Embryonic facial prominence (tissue), 1 donor: ENCODE data around the gene ARHGAP27.
"Not testable (repeated sequence)": the region's sequence is repeated elsewhere in the genome, so short reads cannot be mapped to it uniquely, and the experiment has no call there.

Experiments used
- DNase-seq: peaks from one replicate; pipeline ENCODE4 v3.0.0-alpha.2; 2016; ENCODE audit errors: extremely low spot score

The ARHGAP27 gene

GRCh38 chr17:45446872-45447625 lies 14.4 kb upstream of the ARHGAP27 start:
- not testable (repeated sequence) for DNase-seq

- not testable (repeated sequence) for DNase-seq
These were observed 13.5 kb upstream of the ARHGAP27 start for GRCh38 chr17:45445901-45446743.

- DNase-seq: not testable (repeated sequence)
These were observed 12.5 kb upstream of the ARHGAP27 start for GRCh38 chr17:45444856-45445820.

GRCh38 chr17:45444301-45444700 lies 11.6 kb upstream of the ARHGAP27 start:
- not testable (repeated sequence) for DNase-seq

GRCh38 chr17:45443371-45444260 lies 10.9 kb upstream of the ARHGAP27 start:
- not testable (repeated sequence) for DNase-seq

DNA sequence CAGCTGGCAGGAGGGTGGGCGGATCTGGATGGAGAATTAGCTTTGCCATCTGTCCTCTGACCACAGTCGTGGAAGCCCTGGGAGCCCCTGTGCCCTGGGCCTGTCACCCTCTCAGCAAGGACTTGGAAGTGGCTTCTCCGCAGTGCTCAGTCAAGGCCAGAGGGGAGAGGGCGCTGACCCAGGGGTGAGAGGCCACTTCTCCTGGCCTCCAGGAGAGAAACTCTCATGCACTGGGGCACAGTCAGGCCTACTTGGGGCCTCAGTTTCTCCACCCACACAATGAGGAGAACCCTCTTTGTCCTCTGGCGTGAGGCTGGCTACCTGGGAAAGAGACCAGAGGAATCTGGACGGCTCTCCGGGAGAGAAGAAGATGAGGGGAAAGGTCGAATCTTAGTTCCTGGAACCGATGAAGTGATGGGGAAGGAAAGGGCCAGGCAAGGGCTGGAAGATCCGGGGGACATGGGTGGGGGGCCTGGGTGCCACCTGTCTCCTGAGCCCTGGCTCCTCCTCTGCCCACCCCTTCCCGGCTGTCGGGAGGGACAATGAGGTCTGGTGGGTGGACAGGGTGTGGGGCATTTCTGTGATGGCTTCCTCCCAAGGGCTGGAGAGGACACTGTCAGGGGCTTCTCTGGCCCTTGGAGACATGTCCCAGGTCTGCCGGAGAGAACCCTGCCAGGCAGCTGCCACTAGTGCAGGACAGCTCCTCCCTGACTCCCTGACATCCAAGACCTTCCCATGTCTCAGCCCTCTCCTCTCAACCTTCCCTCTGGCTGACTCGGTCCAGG lies 9.0 kb upstream of the ARHGAP27 start:
- no peak for DNase-seq

DNA sequence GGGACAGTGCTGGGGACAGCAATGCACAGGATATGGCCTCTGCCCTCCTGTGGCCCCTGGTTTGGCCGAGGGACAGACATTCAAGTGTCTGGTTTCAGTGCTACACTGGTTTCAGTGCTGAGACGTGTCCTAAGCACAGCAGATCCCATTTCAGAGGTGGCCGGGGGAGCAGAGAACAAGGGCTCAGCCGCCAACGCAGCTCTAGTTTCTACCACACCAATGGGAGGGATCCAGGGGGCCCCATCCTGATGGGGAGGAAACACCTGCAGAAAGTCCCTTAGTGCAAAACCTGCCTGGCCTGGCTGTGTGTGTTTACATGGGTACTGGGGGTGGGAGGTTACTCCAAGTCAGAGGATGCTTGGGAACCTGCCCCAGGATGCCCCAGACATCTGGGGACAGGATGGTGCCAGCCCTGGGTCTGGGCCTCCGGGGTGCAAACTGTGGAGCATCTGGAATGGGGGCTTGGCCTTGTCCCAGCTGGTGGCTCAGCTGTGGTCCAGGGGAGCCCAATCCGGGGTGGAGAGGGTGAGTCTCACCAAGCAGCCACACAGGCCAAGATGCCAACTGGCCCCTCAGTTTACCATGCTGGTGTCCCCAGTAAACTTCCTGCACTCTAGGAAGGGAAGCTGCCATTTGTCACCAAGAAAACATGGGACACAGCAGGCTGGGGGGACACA lies 8.3 kb upstream of the ARHGAP27 start:
- DNase-seq: not testable (repeated sequence)

- no peak for DNase-seq
These were observed 7.6 kb upstream of the ARHGAP27 start for GRCh38 chr17:45440161-45440778.

- DNase-seq: no peak
These were observed 6.4 kb upstream of the ARHGAP27 start for GRCh38 chr17:45438931-45439610.

DNA sequence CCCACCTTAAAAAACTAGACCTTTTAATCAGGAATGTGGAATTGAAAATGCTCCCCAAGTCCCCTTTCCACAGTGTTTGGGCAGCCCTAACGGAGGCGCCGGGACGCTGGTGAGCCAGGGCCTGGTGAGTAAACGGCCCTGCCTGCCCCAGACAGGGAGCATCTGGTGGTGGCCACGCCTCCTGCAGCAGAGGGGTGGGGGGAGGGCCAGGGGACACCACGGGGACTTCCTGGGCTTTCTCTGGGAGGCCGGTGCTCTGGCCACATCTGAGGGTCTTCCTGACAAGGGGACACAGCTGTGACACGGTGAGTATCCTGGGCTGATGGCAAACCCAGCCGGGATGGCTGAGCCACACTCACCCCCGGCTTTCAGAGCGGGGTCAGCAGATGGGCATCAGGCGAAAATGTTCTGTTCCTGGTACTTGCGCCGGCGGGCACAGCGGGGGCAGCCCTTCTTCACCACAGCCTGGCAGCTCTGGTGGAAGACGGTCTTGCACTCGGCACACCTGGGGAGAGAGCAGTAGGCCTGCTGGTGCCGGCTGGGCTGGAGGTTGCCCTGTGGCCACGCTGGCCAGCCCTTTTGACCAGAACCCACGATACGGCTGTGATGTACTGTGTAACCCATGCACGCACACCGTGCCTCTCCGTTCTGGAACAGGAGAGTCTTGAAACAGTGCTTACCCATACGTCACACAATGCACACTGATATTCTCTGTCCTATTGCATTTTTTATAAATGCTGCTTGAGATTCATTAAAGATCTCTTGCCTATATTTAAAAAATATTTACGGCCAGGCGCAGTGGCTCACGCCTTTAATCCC lies 5.0 kb upstream of the ARHGAP27 start:
- DNase-seq: no peak

DNA sequence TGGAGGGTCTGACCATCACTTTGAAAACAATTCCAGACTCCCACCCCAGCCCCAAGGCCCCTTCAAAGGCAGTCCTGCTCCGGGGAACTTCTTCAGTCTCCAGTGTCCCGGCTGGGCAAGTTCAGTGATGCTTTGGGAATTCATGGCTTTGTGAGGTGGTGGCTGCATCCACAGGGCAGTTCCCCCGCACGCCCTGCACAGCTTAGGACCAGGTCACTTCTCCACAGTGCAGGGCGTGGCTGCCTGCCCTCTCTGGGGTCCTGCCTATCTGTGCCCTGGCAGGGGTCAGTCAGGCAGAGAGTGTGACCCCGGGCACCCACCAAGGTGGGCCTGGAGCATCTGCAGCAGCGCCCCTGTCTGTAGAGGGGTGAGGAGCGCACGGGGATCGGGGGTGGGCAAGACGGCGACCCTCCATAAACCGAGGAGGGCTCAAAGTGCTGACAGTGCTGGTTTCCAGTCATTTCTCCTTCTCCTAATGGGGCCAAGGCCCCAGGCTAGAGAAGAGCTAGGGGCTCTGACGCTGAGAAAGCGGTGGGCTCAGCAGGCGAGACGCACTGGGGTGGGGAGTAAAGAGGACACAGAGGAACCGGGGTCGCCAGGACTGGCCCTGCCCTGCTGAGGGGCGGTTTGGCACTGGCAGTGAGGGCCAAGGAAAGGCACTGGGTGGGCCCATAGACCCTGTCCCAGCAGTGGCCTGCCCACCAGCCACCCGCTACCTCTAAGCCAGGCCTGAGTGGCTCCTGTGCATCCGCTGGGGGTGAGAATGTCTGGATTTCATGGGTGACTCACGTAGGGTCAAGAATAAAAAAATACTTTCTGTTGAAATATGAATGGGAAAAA lies 4.2 kb upstream of the ARHGAP27 start:
- no peak for DNase-seq

DNA sequence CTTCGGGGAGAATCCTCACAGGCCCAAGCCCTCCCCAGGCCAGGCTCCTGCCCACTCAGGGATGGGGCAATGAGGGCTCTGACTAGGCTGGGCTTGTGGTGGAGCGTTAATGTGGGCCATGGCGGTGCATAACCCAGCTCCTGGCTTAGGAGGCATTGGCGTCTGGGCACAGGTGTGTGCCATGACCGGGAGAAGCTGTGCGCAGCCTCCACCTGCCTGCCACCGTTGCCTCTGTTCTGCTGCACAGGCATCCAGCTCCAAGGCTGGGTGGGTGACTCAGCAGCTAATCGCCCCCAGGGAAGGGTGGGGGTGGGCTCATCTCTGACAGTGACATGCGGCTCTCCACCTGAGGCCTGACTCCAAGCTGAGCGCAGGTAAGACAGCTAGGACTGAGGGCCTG lies 3.5 kb upstream of the ARHGAP27 start:
- DNase-seq: no peak

GRCh38 chr17:45435481-45435880 lies 2.8 kb upstream of the ARHGAP27 start:
- DNase-seq: no peak

DNA sequence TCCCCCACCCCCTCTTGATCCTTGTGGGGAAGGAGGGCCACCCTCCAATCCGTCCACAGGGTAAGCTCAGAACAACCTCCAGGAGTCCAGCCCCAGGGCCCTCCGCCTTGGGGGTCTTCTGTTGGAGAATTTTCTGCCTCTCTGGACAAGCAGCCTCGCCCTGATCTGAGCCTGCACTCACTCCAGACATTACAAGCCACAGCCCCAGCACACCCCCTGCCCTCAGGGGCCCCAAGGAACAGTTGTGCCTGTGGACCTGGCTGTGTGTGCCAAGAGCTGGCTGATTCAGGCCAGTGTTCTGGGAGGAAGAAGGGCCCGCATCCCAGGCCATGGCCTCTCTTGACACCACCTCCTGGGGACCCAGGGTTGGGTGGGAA lies 477 bp upstream of the ARHGAP27 start:
- no peak for DNase-seq

GRCh38 chr17:45431531-45432404 lies 902 bp downstream of the ARHGAP27 start:
- DNase-seq: no peak
